ENCODE results near the gene PTGER1. TPM values are rescaled to one million over a fixed set of nuclear protein-coding genes. Genes with fewer than 3 reads are reported as not detected.

The PTGER1 gene
- total and polyA plus RNA-seq, 2 of the 8 experiments (the other 6 are each of a cell fraction or from before 2014, with no cell fraction given): 0.20 to 0.41 TPM

- TF ChIP-seq CHD7 (IDR thresholded peaks at IDR 0.05; ENCODE audit: insufficient replicate concordance, low read length): no peak
- no peak for TF ChIP-seq EZH2 (IDR thresholded peaks at IDR 0.05; ENCODE audit: low read depth, low read length, severe bottlenecking)
- no peak for TF ChIP-seq BRCA1 (IDR thresholded peaks at IDR 0.05; ENCODE audit: low read depth, low read length)
- no peak for TF ChIP-seq RFX5 (IDR thresholded peaks at IDR 0.05; ENCODE audit: borderline replicate concordance, low read depth, low read length)
- TF ChIP-seq CBX5 (IDR thresholded peaks at IDR 0.05; ENCODE audit: low read depth, low read length): no peak
- no peak for TF ChIP-seq CREB1 (IDR thresholded peaks at IDR 0.05)
- TF ChIP-seq CEBPB (IDR thresholded peaks at IDR 0.05; ENCODE audit: low read depth, low read length): no peak
- peak; percentile 30; the same call in 1 of the 2 replicates for TF ChIP-seq MAX (IDR thresholded peaks at IDR 0.05)
- 0 out of 3 replicates have a peak, but pooled peaks of 1 of the 2 experiments have one; percentile 23 for TF ChIP-seq EP300 (IDR thresholded peaks at IDR 0.05; ENCODE audit: borderline replicate concordance in 1 of 2, low read depth in 2 of 2, low read length in 2 of 2)
- no peak for TF ChIP-seq CTBP2 (IDR thresholded peaks at IDR 0.05; ENCODE audit: borderline replicate concordance, insufficient read depth, insufficient read length, low read length)
These were observed 42.2 kb downstream of the PTGER1 start, which contains the start of gene PKN1 (continued) for GRCh38 chr19:14432791-14433553.
